Vagina (tissue), 2 donors: ENCODE data around the gene MTERF2. TPM values are rescaled to one million over a fixed set of nuclear protein-coding genes. Genes with fewer than 3 reads are reported as not detected.

Experiments
- DNase-seq, 2 donors: peaks; one replicate each; pipeline ENCODE4 v3.0.0-alpha.2; 2017; ENCODE audit errors: extremely low spot score in 2 of 2
- H3K27ac ChIP-seq: fragments of 200-600 bp; sonication (generic); one replicate; pipeline ENCODE4 v1.5.1; 2019
- H3K27me3 ChIP-seq: fragments of 200-600 bp; sonication (generic); one replicate; pipeline ENCODE4 v1.5.1; 2019
- H3K36me3 ChIP-seq, 2 donors: fragments of 200-600 bp; sonication (generic); one replicate each; pipeline ENCODE4 v1.5.1; 2017 to 2019
- H3K4me1 ChIP-seq: fragments of 200-600 bp; sonication (generic); one replicate; pipeline ENCODE4 v1.5.1; 2019
- H3K4me3 ChIP-seq, 2 donors: fragments of 200-600 bp; sonication (generic); 1 replicate in 1 of 2; 2 replicates in 1 of 2; pipeline ENCODE4 v1.5.1; 2016 to 2019
- H3K9me3 ChIP-seq: fragments of 200-600 bp; sonication (generic); one replicate; pipeline ENCODE4 v1.5.1; 2019
- CTCF ChIP-seq, 3 experiments: fragments of 450-650 bp in 2 of 3; fragments of 200-600 bp in 1 of 3; sonication (generic) in 1 of 3; IDR thresholded peaks; one replicate each; pipeline ENCODE4 v1.5.1; 2017 to 2019; ENCODE audit warnings: antibody characterized with exemption in 3 of 3, mild to moderate bottlenecking in 2 of 3, moderate library complexity in 2 of 3
- POLR2A ChIP-seq, 2 donors: fragments of 450-650 bp; IDR thresholded peaks; one replicate each; pipeline ENCODE4 v1.6.1; 2017; ENCODE audit warnings: antibody characterized with exemption in 2 of 2, mild to moderate bottlenecking in 2 of 2, moderate library complexity in 2 of 2
- POLR2AphosphoS5 ChIP-seq, 2 donors: sonication (generic); formaldehyde crosslinking; IDR thresholded peaks; one replicate each; pipeline ENCODE4 v1.9.0; 2017; ENCODE audit warnings: antibody characterized with exemption in 2 of 2, mild to moderate bottlenecking in 2 of 2, low read depth in 1 of 2; ENCODE audit not compliant: insufficient read depth in 1 of 2
- intact Hi-C: fragments of 100-400 bp; cut with DNase I; formaldehyde crosslinking; loops from one replicate; pipeline ENCODE4 v1.15.1; 2023
- total RNA-seq: library from RNA; depleted of rRNA; stranded (reverse); fragments of >200 nt; gene quantifications from one replicate; pipeline ENCODE4 v1.2.3, GENCODE V29; 2016

The MTERF2 gene
- total RNA-seq, 1 donor from 2014 or later: 14.5 TPM

GRCh38 chr12:106987846-106988245, 900 bp upstream of the MTERF2 start:
- no peak for TF ChIP-seq POLR2A (IDR thresholded peaks at IDR 0.05)
- TF ChIP-seq CTCF (IDR thresholded peaks at IDR 0.05): no peak
- no peak for TF ChIP-seq POLR2AphosphoS5 (IDR thresholded peaks at IDR 0.05; ENCODE audit: insufficient read depth in 1 of 2, low read depth in 1 of 2)
- intact Hi-C loops: loop anchor here (10.0 kb wide), 1 partner anchor 107 kb away; the partner anchor contains the start of gene CRY1
- H3K36me3 ChIP-seq: no peaks in the 10 kb centered on the region
- no peak for DNase-seq
- peaks cover 33% of the 10 kb centered on the region for H3K4me1 ChIP-seq
- no peaks in the 10 kb centered on the region for H3K27me3 ChIP-seq
- H3K4me3 ChIP-seq: peak overlapping the region in 1 of 2 donors; percentile 83
- H3K9me3 ChIP-seq: no peaks in the 10 kb centered on the region
- H3K27ac ChIP-seq: peak overlapping the region; percentile 68

- H3K4me3 ChIP-seq: peak overlapping the region; percentile 71 to 83
- no peaks in the 10 kb centered on the region for H3K9me3 ChIP-seq
- no peak for TF ChIP-seq CTCF (IDR thresholded peaks at IDR 0.05)
- no peaks in the 10 kb centered on the region for H3K36me3 ChIP-seq
- H3K4me1 ChIP-seq: peaks cover 33% of the 10 kb centered on the region
- peak overlapping the region; percentile 91 for H3K27ac ChIP-seq
- no peak for DNase-seq
- intact Hi-C loops: loop anchor here (10.0 kb wide), 1 partner anchor 109 kb away; the partner anchor contains the start of gene CRY1
- H3K27me3 ChIP-seq: no peaks in the 10 kb centered on the region
Observed at GRCh38 chr12:106986135-106986534, 811 bp downstream of the MTERF2 start.

GRCh38 chr12:106985479-106985878, 1.5 kb downstream of the MTERF2 start:
- Histone ChIP-seq H3K27ac (peak overlapping the region; percentile 91), H3K9me3 (no peaks in the 10 kb centered on the region), H3K36me3 (no peaks in the 10 kb centered on the region), H3K27me3 (no peaks in the 10 kb centered on the region), H3K4me3 (no peak overlapping the region), H3K4me1 (peaks cover 33% of the 10 kb centered on the region)
- intact Hi-C loops: loop anchor here (10.0 kb wide), 1 partner anchor 109 kb away; the partner anchor contains the start of gene CRY1
- no peak for TF ChIP-seq POLR2A (IDR thresholded peaks at IDR 0.05)
- TF ChIP-seq CTCF (IDR thresholded peaks at IDR 0.05): no peak
- TF ChIP-seq POLR2AphosphoS5 (IDR thresholded peaks at IDR 0.05; ENCODE audit: insufficient read depth in 1 of 2, low read depth in 1 of 2): no peak
- DNase-seq: no peak

GRCh38 chr12:106984588-106985137, 2.3 kb downstream of the MTERF2 start:
- no peak overlapping the region for H3K27ac ChIP-seq
- no peaks in the 10 kb centered on the region for H3K27me3 ChIP-seq
- no peak for DNase-seq
- no peaks in the 10 kb centered on the region for H3K9me3 ChIP-seq
- no peak for TF ChIP-seq CTCF (IDR thresholded peaks at IDR 0.05)
- no peak for TF ChIP-seq POLR2AphosphoS5 (IDR thresholded peaks at IDR 0.05; ENCODE audit: insufficient read depth in 1 of 2, low read depth in 1 of 2)
- no peak for TF ChIP-seq POLR2A (IDR thresholded peaks at IDR 0.05)
- H3K36me3 ChIP-seq: no peaks in the 10 kb centered on the region
- H3K4me3 ChIP-seq: no peak overlapping the region
- intact Hi-C loops: loop anchor here (10.0 kb wide), 1 partner anchor 110 kb away; the partner anchor contains the start of gene CRY1
- H3K4me1 ChIP-seq: peaks cover 33% of the 10 kb centered on the region

- peaks cover 31% of the 10 kb centered on the region for H3K4me1 ChIP-seq
- DNase-seq: no peak
- intact Hi-C loops: loop anchor here (10.0 kb wide), 1 partner anchor 113 kb away; the partner anchor contains the start of gene CRY1
Observed at GRCh38 chr12:106982229-106982628, 4.7 kb downstream of the MTERF2 start.

More at GRCh38 chr12:106982229-106982628, 4.7 kb downstream of the MTERF2 start:
- H3K27me3 ChIP-seq: no peaks in the 10 kb centered on the region
- TF ChIP-seq CTCF (IDR thresholded peaks at IDR 0.05): no peak
- TF ChIP-seq POLR2A (IDR thresholded peaks at IDR 0.05): no peak
- TF ChIP-seq POLR2AphosphoS5 (IDR thresholded peaks at IDR 0.05; ENCODE audit: insufficient read depth in 1 of 2, low read depth in 1 of 2): no peak
- H3K36me3 ChIP-seq: no peaks in the 10 kb centered on the region
- H3K9me3 ChIP-seq: no peaks in the 10 kb centered on the region
- H3K27ac ChIP-seq: no peak overlapping the region
- no peak overlapping the region for H3K4me3 ChIP-seq
